Ascending aorta (tissue), 2 donors: ENCODE data around the gene ANXA11. TPM values are rescaled to one million over a fixed set of nuclear protein-coding genes. Genes with fewer than 3 reads are reported as not detected.
"Not testable (repeated sequence)": the region's sequence is repeated elsewhere in the genome, so short reads cannot be mapped to it uniquely, and the experiment has no call there.

ENCODE experiments used
- DNase-seq, 2 donors: peaks; one replicate each; pipeline ENCODE4 v3.0.0-alpha.2; 2019; ENCODE audit warnings: low spot score in 2 of 2
- H3K27ac ChIP-seq, 2 donors: fragments of 200-600 bp; sonication (generic); one replicate each; pipeline ENCODE4 v1.5.1; 2016 to 2017; ENCODE audit warnings: mild to moderate bottlenecking in 1 of 2
- H3K27me3 ChIP-seq: fragments of 200-600 bp; sonication (generic); one replicate; pipeline ENCODE4 v1.5.1; 2017
- H3K36me3 ChIP-seq, 2 donors: fragments of 200-600 bp; sonication (generic); one replicate each; pipeline ENCODE4 v1.5.1; 2016
- H3K4me1 ChIP-seq, 2 donors: fragments of 200-600 bp; sonication (generic); one replicate each; pipeline ENCODE4 v1.5.1; 2016 to 2017; ENCODE audit warnings: mild to moderate bottlenecking in 1 of 2
- H3K4me3 ChIP-seq, 2 donors: fragments of 200-600 bp; sonication (generic); one replicate each; pipeline ENCODE4 v1.5.1; 2016 to 2017; ENCODE audit warnings: mild to moderate bottlenecking in 1 of 2
- H3K9me3 ChIP-seq, 2 donors: fragments of 200-600 bp; sonication (generic); one replicate each; pipeline ENCODE4 v1.5.1; 2016
- intact Hi-C: fragments of 100-400 bp; cut with DNase I; formaldehyde crosslinking; loops from one replicate; pipeline ENCODE4 v1.15.1; 2023
- total RNA-seq: library from RNA; depleted of rRNA; stranded (reverse); fragments of >200 nt; gene quantifications from one replicate; pipeline ENCODE4 v1.1.0, GENCODE V29; 2016
- TF ChIP-seq, protein P1 (sequence below), 3 experiments: fragments of 200-600 bp in 2 of 3; fragments of 450-650 bp in 1 of 3; sonication (generic) in 2 of 3; IDR thresholded peaks; one replicate each; pipeline ENCODE4 v1.5.1; 2016 to 2019; ENCODE audit warnings: antibody characterized with exemption in 3 of 3, mild to moderate bottlenecking in 1 of 3, moderate library complexity in 1 of 3

The ANXA11 gene
- total RNA-seq, 1 donor from 2014 or later = 237 TPM

DNA sequence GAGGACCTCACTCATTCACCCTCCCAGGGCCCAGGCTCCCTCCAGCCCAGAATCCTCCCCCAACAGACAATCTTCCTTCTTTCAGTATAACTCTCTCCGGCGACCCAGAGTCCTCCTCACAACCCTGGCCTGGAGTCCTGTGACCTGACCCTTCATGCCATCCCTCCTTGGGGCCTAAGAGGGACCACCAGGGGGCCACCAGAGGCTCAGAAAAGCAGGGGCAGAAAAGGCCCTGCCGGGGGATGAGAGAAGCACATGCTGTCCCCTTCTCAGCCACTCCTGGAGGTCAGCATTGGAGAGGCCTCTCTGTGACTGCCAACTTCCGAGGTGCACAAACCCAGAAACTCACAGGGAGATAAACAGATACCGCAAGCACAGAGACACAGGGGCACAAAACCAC is 31.1 kb upstream of the ANXA11 start:
- H3K9me3 ChIP-seq, intact Hi-C loops, H3K4me3 ChIP-seq, DNase-seq, H3K27me3 ChIP-seq, H3K36me3 ChIP-seq, H3K27ac ChIP-seq, H3K4me1 ChIP-seq: not testable (repeated sequence)

- intact Hi-C loops, H3K27me3 ChIP-seq, H3K36me3 ChIP-seq, H3K4me3 ChIP-seq, H3K9me3 ChIP-seq, H3K4me1 ChIP-seq, DNase-seq, H3K27ac ChIP-seq: not testable (repeated sequence)
These were observed 29.2 kb upstream of the ANXA11 start for GRCh38 chr10:80234331-80235235.

GRCh38 chr10:80233871-80234270 is 28.5 kb upstream of the ANXA11 start:
- H3K27ac ChIP-seq, H3K4me1 ChIP-seq, DNase-seq, H3K4me3 ChIP-seq, H3K36me3 ChIP-seq, H3K9me3 ChIP-seq, H3K27me3 ChIP-seq, intact Hi-C loops: not testable (repeated sequence)

DNA sequence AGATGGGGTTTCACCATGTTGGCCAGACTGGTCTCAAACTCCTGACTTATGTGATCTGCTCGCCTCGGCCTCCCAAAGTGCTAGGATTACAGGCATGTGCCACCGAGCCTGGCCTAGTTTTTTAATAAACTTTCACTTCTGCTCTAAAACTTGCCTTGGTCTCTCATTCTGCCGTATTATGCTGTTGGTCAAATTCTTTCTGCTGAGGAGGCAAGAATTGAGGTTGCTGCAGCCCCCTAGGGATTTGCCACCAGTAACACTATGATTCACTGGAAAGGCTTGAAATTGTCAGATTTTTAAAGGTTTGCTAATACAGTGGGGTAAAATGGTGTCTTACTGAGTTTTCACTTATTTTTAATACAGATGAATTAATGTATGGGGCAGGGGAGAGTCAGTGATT is 21.4 kb upstream of the ANXA11 start:
- H3K9me3 ChIP-seq, H3K4me3 ChIP-seq, intact Hi-C loops, H3K36me3 ChIP-seq, H3K27me3 ChIP-seq, H3K27ac ChIP-seq, H3K4me1 ChIP-seq, DNase-seq: not testable (repeated sequence)

- H3K4me1 ChIP-seq, DNase-seq, H3K27me3 ChIP-seq, intact Hi-C loops, H3K9me3 ChIP-seq, H3K36me3 ChIP-seq, H3K27ac ChIP-seq, H3K4me3 ChIP-seq: not testable (repeated sequence)
These were observed 17.7 kb upstream of the ANXA11 start for GRCh38 chr10:80223031-80223419.

DNA sequence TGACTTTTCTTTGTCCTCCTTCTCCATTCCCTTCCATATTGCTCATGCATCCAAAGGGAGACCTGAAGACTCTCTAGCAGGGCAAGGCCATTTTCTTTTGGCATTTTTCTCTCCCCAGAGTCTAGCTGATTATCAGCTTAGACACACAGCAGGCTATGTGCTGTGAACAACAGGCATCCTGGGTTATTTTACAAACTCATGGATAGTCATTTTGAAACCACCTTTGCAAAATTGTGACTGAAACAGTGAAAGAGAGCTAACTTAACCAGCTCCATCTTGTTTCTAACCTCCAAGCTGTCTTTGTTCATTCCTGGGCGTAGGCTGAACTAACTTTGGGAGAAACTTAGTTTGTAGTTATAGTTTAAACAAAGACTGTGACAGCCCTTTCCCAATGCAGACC is 13.5 kb upstream of the ANXA11 start:
- H3K36me3 ChIP-seq, intact Hi-C loops, H3K4me1 ChIP-seq: not testable (repeated sequence)

DNA sequence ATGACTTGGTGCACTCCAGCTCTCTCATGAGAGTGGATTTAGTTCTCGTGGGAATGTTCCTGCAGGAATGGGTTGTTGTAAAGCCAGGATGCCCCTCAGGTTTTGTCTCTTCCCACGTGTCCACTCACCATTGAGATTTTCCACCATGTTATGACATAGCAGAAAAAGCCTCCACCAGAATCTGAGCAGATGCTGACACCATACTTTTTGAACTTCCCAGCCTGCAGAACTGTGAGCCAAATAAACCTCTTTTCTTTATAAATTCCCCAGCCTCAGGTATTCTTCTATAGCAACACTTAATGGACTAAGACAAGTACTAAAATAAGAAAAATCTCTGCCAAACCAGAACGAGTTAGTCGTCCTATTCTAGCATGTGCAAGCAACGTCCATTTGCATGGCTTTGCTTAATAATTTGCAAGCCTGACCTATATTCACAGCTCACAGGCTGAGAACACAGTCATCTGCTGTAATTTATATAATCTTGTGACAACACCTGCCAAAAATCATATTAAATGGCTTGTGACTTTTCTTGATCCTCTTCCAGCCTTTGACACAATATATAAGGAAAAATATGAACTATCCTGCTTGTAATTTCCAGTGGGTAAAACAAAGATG is 9.1 kb upstream of the ANXA11 start:
- H3K9me3 ChIP-seq, DNase-seq, intact Hi-C loops, H3K27ac ChIP-seq, H3K4me3 ChIP-seq, H3K4me1 ChIP-seq, H3K36me3 ChIP-seq, H3K27me3 ChIP-seq: not testable (repeated sequence)

More for the DNA sequence above, 13.5 kb upstream of the ANXA11 start:
- not testable (repeated sequence) for H3K27me3 ChIP-seq, H3K27ac ChIP-seq, H3K4me3 ChIP-seq, H3K9me3 ChIP-seq, DNase-seq

GRCh38 chr10:80212535-80213115 is 7.3 kb upstream of the ANXA11 start:
- H3K27ac ChIP-seq, DNase-seq, H3K36me3 ChIP-seq, H3K4me3 ChIP-seq, intact Hi-C loops, H3K4me1 ChIP-seq, H3K9me3 ChIP-seq, H3K27me3 ChIP-seq: not testable (repeated sequence)

- DNase-seq = no peak
- TF ChIP-seq, protein P1, sequence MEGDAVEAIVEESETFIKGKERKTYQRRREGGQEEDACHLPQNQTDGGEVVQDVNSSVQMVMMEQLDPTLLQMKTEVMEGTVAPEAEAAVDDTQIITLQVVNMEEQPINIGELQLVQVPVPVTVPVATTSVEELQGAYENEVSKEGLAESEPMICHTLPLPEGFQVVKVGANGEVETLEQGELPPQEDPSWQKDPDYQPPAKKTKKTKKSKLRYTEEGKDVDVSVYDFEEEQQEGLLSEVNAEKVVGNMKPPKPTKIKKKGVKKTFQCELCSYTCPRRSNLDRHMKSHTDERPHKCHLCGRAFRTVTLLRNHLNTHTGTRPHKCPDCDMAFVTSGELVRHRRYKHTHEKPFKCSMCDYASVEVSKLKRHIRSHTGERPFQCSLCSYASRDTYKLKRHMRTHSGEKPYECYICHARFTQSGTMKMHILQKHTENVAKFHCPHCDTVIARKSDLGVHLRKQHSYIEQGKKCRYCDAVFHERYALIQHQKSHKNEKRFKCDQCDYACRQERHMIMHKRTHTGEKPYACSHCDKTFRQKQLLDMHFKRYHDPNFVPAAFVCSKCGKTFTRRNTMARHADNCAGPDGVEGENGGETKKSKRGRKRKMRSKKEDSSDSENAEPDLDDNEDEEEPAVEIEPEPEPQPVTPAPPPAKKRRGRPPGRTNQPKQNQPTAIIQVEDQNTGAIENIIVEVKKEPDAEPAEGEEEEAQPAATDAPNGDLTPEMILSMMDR (IDR thresholded peaks at IDR 0.05) = no peak
- H3K27ac ChIP-seq = no peak overlapping the region
- H3K4me1 ChIP-seq = peaks cover 2 to 11% of the 10 kb centered on the region in 2 donors
- intact Hi-C loops = no loop called here
- no peak overlapping the region for H3K4me3 ChIP-seq
- H3K36me3 ChIP-seq = no peaks in the 10 kb centered on the region
- no peaks in the 10 kb centered on the region for H3K27me3 ChIP-seq
- no peaks in the 10 kb centered on the region for H3K9me3 ChIP-seq
These were observed 6.4 kb upstream of the ANXA11 start for GRCh38 chr10:80211786-80212185.
